Keratinocyte (primary cell): Measurements from ENCODE around the gene CECR2.

ENCODE experiments used
- CTCF ChIP-seq, 3 experiments: IDR thresholded peaks in 1 of 3; conservative IDR thresholded peaks in 1 of 3; optimal IDR thresholded peaks in 1 of 3; 2 replicates in 2 of 3; 3 replicates in 1 of 3; pipeline versions ENCODE3 to v1.5.1; 2011; ENCODE audit warnings: low read length in 3 of 3, mild to moderate bottlenecking in 3 of 3, moderate library complexity in 2 of 3, control low read depth in 1 of 3, inconsistent platforms in 1 of 3; ENCODE audit not compliant: insufficient read depth in 2 of 3; ENCODE audit errors: extremely low read depth in 1 of 3
- EZH2 ChIP-seq: IDR thresholded peaks from one replicate; pipeline ENCODE4 v1.6.1; 2012; ENCODE audit warnings: inconsistent platforms, mild to moderate bottlenecking, low read length, moderate library complexity

GRCh38 chr22:17588606-17589005 lies 219.3 kb downstream of the CECR2 start:
- no peak for TF ChIP-seq CTCF (optimal IDR thresholded peaks at IDR 0.05 in 1 of 3, IDR thresholded peaks at IDR 0.05 in 1 of 3, conservative IDR thresholded peaks at IDR 0.05 in 1 of 3; ENCODE audit: extremely low read depth in 1 of 3, insufficient read depth in 2 of 3, low read length in 3 of 3)
- TF ChIP-seq EZH2 = no peak
